Myocyte (in vitro differentiated cells): Measurements from ENCODE around the gene FAM163B. TPM values are rescaled to one million over a fixed set of nuclear protein-coding genes. Genes with fewer than 3 reads are reported as not detected.

Experiments used
- DNase-seq: peaks from one replicate; pipeline ENCODE4 v3.0.0-alpha.2; 2012; ENCODE audit warnings: low read depth
- total RNA-seq: library from RNA; depleted of rRNA; stranded (reverse); fragments of >200 nt; gene quantifications from 2 replicates; pipeline ENCODE4 v1.2.3, GENCODE V29; 2014

The FAM163B gene
- total RNA-seq, 1 donor from 2014 or later: not detected

DNA sequence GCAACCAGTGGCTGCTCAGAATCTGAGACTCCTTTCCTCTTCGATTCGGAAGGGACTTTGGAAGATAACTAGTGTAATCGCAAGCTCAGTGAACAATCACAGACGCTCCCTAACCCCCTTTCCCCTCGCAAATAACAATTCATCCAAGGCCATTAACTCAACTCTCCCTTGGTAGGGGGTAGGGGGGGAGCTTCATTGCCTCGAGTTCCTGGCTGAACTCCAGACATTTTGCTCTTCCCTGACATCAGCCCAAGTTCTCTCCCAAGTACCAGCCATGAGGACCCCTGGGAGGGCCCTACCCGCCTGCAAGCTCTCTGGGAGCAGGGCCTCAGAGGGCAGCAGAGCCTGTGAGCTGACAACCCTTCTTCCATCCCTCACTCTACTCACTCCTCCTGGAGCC, 8.4 kb downstream of the FAM163B start:
- no peak for DNase-seq

DNA sequence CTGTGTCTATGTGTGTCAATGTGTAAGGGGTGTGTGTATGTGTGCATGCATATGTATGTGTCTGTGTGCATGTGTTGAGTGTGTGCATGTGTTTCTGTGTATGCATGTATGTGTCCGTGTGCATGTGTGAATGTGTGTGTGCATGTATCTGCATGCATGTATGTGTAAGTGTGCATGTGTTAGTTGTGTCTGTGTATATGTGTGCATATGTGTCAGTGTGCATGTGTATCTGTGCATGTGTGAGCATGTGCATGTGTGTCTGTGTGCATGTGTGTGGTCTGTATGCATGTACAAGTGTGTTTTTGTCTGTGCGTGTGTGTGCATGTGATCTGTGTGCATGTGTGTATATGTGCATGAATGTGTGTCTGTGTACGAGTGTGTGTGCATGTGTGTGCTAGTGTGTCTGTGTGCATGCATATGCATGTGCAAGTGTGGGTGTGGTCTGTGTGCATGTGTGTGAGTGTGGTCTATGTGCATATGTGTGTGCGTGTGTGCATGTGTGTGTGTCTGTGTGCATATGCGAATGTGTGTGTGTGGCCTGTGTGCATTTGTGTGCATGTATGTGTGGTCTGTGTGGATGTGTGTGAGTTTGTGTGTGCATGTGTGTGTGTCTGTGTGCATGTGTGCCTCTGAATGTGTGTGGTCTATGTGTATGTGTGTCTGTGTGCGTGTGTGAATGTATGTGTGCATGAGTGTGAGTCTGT, 9.6 kb downstream of the FAM163B start:
- DNase-seq: no peak

DNA sequence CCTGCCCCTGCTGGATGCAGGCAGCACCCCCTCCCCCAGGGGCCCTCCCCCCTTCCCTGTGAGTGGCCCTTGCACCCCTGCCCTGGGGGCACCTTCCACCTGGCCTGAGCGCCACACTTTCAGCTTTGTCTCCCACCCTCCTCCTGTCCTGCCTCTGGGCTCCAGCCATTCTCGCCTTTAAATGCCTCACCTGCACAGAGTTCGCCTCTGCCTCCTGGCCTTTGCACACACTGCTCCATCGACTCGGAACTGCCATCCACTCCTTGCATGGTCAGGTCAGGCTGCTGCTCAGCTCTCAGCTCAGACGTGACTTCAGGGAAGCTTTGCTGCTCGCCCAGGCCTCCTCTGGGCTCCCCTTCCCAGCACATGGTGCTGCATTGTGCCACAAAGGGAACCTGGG, 10.2 kb downstream of the FAM163B start:
- no peak for DNase-seq

DNA sequence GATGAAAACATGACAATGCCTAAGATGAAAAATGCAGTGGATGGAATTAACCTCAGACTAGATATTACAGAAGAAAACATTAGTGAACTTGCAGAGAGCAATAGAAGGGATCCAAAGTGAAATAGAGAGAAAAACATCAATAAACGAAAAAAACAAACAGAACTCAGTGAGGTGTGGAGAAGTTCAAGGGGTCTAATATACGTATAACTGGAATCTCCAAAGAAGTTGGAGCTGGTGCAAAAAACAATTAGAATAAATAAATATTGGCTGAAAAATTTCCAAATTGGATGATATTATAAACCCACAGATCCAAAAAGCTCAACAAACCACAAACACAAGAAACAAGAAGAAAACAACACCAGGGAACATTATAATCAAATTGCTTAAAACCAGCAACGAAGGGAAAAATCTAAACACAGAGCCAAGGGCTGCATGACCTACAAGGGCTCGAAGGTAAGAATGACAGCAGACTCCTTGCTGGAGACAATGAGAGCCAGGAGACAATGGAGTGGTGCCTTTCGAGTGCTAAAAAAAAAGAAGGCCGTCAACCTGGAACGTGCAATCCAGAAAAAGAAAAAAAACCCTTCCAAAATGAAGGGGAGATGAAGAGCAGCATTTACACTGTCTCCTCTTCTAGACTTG, 11.8 kb downstream of the FAM163B start:
- DNase-seq: no peak

DNA sequence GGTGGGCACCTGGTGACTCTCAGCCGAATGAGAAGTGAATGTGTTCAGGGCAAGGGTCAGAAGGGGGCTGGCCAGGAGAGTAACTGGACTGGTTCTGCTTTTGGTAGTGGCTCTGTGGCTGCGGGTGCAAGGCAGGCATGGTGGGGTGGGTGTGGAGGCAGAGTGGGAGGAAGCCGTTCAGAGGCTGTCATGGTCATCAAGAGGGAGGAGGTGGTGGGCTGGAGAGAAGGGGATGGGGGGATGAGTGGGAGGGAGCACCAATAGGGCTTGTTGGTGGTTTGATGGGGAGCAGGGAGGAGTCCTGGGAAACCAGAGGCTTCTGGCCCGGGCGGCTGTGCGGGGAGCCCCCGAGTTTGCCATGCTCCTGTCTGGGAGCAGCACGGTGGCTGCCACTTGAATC, 13.3 kb downstream of the FAM163B start:
- no peak for DNase-seq

DNA sequence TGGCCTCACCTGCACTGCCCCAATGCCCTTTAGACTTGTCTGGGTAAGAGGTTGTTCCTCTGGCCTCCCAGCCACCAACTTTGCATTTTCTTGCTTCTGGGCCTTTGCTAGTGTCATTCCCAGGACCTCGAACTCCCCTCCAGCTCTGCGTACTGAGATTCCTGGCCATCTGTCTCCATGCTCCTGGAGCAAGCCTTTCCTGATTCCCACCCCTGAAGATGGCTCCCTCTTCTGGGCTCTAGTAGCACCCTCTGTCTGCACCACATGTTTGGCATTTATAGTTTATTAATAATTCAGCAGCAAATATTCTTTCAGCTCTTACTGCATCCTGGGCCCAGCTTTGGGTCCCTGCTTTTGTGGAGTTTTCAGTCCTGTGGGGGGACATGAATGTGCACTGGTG, 14.9 kb downstream of the FAM163B start:
- no peak for DNase-seq

DNA sequence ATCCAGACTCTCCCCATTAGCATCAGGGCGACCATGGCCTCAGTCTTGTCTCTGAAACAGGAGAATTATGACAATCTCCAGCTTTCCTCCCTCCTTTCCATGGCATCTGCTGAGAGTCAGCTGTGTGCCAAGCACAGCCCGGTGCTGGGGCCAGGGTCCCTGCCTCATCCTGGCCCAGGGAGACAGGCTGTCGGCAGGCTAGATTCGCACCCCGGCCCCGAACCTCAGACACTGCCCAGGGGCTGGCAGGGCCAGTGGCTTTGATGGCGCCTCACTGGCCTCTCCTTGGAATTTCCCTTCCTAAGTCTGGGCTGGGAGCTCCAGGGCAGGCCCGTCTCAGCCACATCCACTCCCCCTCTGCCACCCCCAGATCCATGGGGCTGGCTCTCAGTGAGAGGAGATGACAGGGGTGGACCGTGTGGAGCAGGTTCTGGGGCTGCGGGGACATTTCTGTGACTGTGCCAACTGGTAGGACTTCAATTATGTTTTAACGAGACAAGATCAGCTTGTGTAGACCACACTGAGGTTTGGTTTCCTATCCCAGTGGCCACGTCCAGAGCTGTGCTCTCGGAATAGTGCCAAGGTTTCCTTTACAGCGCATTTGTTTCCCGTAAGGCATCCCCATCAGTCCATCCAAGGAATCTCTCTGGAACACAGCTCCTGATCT, 15.5 kb downstream of the FAM163B start:
- no peak for DNase-seq

DNA sequence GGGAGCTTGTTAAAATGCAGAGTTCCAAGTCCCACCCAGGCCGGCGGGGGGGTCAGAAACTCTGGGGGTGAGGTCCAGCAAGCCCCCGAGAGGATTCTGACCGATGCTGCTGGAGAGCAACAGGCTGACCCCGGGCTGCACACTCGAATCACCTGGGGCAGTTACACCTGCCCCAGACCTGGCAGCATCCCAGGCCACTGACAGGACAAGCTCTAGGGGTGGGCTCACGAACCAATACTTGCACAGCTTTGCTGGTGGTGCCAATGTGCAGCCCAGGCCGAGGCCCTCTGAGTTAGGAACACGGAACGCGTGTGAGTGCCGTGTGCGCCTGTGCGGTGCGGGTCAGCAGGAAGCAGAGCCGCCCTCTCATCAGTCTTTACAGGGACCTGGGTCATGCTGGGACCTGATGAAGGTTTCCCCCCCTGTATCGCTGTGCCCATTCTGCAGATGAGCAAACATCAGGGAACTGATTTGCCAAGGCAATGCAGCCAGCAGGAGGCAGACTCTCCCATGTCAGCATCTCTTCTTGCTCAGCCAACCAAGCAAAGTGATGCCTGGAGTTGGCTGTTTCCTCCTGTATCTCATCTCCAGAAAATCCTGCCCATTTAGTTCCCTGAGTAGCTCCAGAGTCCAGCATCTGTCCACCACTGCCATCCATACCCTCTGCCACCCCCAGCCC, 16.3 kb downstream of the FAM163B start:
- DNase-seq: no peak

DNA sequence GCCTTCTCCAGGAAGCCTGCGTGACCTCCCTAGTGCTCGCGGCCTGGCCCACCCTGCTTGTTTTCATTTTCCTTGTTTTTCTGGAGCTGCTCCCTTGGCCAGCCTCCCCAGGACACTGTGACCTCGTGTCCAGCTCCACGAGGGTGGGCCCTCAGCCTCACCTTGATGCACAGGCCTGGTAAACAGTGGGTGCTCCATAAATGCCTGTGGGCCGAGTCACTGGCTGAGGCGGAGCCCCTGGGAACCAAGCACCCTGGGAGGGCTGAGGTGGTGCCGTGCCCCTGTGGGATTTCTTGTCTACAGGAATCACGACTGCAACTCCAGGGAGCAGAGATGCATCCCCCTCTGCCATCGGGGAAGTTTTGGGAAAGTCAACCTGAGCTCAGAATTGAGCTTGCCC, 17.2 kb downstream of the FAM163B start:
- no peak for DNase-seq

DNA sequence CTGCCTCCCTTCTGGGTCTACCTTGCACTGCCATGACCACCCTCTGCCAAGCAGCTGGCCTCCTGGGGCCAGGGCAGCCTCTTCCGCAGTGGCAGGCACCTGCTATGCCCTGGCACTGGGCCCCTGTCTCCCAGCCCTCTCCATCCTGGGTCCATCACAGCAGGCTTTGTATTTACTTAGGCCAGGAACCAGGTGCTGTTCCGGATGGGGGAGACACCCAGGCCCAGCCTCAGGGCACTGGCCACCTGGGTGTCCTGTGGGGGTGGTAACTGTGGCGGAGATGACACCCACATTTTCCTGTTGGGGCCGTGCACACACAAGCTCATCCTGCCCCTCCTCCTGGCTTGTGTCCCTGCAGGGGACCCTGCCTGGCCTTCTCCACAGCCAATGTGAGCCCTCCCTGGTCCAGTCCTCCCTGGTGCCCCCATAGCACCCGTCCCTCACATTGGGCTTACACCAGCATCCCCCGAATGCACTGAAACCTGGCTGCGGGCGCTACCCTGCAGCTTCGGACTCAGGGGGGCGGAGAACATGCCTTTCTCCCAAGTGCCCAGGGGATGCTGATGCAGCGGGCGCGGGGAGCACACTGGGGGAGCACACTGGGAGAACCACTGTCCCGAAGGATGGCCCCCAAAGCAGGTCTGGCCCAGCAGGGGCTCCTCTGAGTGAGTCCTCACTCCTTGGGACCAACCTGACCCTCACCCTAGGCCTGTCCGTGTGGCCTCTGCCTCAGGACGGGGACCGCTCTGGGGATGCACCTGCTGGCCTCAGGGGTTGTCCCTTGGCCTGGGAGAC, 17.9 kb downstream of the FAM163B start:
- peak; percentile 33 for DNase-seq

DNA sequence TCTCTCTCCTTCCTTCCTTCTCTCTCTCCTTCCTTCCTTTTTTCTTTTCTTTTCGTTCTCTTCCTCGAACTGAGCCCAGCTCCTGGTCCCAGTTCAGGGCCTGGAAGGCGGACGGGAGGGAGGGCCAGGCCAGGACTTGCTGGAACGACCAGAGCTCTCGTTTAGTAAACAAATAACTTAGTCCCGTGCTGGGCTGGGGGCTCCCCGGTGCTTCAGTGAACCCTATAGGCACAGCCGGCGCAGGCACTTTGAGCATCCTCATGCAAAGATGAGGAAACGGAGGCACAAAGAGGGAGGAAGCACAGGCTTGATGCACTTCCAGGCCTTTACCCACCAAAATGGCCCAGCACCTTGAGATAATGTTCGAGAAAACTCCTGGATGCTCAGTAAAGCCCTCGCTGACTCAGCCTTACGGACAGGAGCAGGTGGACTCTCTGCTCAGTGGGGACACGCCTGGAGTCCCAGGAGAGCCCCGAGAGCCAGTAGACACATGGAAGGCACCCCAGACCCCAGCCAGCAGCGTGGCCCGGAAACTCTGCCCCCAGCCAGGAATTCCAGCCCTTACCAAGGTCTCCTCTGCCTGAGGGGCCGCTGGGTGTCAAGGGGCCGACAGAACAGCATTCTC, 18.8 kb downstream of the FAM163B start:
- peak; percentile 63 for DNase-seq

DNA sequence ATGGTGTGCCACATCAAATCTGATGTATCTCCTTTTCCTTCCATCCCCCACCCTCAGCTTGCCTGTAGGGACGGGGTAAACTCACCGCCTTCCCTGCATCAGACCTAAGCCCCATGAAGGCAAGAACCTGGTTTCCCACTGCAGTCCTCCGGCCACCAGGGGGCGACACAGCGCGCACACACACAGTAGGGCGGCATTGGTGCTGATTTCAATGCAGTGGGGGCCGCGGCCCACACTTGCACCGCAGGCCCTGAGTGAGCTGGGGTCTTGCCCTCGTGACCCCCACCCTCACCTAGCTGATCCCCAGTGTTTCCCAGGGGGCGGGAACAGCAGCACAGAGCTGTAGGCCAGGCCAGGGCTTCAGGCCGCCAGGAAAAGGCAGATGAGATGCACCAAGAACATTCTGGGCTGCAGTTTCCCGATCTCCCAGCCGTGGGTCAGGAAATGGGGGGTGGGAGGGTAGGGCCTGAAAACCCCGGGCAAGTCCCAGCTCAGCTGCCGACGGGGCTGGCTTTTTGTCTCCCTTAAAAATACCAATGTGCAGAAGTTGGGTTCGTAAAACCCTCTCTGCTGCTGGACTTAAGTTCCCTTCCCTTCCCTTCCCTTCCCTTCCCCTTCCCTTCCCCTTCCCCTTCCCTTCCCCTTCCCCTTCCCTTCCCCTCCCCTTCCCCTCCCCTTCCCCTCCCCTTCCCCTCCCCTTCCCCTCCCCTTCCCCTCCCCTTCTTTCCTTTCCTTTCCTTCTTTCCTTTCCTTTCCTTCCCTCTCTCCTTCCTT, 19.5 kb downstream of the FAM163B start:
- no peak for DNase-seq

DNA sequence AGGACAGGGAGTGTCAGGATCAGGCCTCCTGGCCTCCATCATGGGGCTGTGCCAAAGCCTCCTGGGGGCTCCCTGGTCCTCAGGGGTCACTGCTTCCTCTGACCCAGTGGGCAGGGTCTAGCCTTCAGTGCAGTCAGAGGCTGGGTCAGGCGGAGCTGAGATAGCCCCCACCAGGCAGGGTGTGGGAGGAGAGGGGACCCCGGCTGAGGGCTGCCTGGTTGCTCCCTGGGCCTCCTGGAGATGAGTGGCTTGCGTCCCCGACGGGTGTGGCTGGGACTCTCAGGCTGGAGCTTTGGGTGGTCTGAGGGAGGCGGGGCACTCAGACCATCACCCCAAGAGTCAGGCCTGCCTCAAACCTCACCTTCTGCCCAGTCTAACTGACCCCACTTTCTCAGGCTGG, 21.7 kb downstream of the FAM163B start:
- DNase-seq: no peak

DNA sequence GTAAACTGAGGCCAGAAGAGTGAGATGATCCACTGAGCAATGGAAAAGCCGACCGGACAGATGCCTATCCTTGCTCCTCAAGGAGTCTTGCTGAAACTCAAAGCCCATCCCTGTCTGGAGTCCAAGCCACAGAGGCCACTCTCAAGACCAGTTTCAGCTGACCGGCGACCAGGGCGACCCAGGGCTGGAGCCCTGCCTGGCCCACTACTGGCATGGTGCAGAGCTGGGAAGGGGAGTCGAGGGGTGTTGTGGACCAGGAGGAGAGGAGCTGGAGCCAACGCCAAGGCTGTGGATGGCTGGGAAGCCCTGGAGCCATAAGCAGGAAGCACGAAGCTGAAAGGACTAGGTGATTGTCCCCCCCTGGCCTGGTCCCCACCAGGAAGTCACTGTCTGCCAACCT, 22.1 kb downstream of the FAM163B start:
- no peak for DNase-seq

DNA sequence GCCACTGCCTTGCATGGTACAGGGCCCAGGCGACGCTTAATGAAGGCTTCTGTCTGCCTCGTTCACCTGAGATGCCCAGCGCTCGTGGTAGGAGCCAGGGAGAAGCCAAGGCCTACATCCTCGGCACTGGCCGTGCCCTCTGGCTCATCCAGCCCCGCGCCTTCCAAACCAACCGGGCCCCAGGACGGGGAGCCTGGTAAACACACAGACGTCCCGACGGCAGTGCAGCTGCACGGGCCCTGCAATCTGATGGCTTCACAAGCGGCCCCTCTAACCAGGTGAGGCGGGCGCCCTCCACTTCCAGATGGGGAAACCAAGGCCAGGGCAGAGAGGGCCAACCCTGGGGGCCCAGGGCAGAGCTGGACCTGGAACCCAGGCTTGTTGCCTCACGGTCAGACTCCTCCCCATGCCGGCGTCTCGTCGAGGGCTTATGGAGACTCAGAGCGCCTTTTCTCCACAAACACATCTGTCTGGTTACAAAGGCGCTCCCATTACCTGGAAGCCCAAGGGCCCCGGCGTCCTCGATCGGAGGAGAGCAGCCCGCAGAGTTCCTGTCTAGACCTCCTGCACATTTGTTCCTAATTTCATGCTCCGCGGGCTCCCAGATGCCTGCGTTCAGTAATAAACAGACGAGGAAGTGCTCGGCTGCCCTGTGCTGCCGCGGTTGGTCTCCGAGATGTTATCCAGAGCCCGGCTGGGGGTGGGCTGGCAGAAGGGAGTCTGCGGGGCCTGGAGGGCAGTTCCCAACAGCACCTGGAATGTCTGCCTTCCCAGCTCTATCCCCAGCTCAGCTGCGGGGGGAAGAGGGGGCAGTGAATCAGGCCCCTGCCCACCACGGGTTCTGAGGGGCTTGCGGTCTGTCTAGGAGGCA, 23.5 kb downstream of the FAM163B start:
- no peak for DNase-seq

DNA sequence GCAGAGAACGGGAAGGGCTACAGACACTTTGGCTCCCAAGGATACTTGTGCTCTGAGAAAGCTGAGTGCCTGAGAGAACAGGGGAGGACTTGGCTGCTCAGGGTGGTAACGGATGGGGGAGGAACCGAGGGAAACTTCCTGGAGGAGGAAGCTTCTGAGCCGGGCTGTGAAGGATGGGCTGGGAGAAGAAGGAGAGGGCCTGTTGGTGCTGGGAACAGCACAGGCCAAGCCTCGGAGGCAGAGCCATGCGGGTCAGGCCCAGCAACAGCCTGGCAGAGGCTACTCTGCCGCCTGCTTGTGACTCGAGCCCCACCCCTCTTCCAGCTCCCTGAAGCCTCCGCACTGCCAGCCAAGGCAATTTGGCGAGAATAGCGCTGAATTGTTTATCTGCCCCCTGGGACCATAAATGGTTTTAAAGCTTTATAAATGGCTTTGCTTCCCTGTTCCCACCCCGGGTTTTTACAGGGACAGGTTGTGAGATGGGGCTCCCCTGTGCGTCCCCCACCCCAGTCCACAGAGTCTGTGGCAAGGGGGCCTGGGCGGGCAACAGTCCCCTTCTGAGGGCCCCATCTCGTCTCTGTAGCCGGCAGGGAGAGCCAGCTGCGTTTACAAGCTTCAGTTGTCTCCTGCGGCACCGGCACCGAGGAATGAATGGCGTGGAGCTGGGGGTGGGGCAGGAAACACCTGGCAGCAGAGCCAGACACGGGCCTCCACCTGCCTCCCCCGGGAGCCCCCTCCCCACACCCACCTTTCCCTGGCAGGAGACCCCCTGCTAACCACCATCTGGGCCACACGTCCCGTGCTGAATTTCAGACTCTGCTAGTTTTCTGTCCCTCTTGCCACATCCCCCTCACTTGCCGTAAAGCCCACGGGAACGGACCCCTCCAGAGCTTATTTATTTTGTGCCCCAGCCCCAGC, 24.4 kb downstream of the FAM163B start:
- no peak for DNase-seq

DNA sequence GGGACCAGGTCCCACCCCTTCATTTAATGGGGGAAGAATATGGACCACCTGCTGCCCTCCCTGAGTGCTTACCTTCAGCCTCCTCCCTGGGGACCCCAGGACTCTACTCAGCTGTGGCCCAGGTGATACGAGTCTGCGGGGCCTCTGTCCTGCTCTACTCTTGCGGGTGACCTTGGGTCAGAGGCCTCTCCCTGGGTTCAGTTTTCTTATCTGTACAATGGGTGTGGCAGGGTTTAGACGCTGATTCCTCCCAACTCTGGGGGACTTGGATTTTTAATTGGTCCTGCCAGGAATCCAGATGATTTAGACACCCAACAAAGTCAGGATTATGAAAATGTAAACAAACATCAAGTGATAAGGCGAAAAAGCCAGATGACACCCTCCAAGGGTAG, 25.0 kb downstream of the FAM163B start:
- no peak for DNase-seq

DNA sequence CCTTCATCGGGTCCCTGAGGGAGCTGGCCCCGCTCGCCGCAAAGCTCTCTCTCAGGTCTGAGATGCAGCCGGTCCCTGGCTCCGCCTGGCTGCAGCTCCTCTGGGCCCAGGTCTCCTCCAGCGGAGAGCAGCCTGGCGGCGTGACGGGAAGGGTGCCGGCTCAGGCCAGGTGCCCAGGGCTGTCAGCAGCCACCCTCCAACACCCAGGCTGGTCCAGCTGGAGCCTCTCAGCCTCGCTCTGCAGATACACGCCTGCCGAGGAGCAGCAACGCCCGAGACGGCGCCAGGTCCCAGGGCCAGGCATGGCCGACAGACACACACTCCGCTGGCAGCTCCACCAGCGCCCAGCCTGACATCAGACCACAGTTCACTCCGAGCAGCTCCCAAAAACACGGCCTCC, 25.6 kb downstream of the FAM163B start:
- no peak for DNase-seq
